HG03521 (cell line): ENCODE data around the gene TGFB2.

Source experiments
- ATAC-seq: cut with Tn5 transposase; IDR thresholded peaks from one replicate; pipeline ENCODE4 v1.9.1; 2021; ENCODE audit warnings: mild to moderate bottlenecking, moderate library complexity; ENCODE audit not compliant: unreplicated experiment

TGFB2 gene

DNA sequence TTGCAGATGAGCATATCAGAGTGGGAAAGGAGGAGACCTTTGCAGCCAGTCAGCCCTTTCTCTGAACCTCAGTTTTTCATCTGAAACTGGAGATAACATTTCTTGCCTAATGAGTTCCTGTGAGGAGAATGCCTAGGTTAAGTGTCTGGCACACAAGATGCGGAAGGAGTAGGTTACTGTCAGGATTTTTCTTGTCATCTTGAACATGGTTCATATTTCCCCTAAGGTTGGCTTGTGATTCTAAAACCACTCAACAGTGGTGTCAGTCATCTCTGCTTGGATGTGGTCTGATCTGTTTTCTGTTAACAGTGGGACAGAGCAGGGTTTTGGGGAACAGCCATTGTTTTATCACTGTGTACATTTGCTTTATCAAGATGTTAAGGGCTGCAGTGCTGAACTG lies 70.6 kb downstream of the TGFB2 start:
- no peak for ATAC-seq

DNA sequence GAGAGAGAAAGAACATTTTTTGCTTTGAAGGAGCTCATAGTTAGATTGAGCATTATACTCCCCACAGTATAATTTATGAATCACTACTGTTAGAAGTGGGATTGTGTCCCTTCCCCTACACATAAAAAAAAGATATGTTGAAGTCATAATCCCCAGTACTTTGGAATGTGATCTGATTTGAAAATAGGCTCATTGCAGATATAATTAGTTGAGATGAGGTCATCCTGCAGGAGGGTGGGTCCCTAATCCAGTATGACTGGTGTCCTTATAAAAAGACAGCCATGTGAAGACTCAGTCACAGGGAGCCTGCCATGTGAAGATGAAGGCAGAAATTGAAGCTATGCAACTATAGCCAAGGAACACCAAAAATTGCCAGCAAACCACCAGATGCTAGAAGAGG lies 76.4 kb downstream of the TGFB2 start:
- no peak for ATAC-seq

DNA sequence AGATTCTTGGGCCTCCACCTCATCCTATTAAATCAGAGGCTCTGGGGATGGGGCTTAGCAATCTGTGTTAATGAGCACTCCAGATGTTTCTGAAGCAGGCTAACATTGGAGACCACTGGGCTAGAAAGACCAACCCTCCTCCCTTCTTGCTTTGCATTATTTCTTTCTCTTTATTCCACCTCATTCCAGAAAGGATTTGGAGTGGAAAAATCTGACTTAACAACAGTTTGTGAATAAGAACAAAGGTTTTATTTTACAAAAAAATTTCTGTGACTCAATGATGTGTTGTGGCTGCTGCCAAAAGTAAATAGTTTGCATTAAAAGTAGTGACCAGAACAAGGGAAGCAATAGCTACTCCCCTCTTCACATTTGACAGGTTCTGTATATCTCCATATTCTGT lies 79.4 kb downstream of the TGFB2 start:
- no peak for ATAC-seq

DNA sequence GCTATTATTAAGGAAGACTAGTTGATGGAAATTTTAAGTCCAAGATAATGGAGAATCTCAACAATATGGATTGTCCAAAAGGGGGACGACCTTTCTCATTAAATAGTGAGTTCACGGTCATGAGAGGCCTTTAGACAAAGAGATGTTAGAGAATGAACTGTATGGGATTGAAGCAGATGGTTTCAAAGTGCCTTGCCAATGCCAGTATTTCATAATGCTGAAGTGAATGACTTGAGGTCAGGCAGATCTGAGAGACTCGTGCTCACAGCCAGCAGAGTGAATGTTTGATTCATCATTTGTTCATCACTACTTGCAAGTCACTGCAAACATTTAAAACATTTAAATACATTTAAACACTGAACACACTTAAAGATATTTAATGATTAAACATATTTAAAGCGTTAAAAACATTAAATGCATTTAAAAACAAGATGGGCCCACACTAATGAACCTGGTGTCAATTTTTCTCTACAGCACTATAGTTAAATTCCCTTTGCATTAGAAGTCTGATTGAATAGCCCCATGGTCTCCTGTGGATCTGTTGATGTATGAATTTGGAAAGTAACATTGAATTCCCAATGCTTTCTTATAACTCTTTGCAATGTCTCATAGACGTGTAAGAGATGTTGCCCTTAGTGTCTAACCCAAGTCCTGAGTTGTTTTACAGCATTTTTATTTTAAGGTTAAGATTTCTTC lies 80.7 kb downstream of the TGFB2 start:
- ATAC-seq = no peak

DNA sequence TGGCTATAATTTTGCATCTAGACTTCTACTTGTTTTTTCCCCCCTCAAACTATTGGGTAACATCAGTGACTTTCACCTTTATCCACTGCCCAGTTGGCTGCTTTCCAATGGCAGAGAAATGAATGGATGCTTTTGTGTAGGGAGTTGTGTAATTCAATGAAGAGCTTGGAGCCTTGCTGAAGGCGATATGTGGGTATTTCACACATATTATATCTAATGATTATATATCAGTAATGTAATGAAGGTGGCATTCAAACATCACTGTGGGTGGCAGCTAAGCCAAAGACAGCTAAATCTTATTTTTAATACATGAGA lies 81.2 kb downstream of the TGFB2 start:
- ATAC-seq = no peak

DNA sequence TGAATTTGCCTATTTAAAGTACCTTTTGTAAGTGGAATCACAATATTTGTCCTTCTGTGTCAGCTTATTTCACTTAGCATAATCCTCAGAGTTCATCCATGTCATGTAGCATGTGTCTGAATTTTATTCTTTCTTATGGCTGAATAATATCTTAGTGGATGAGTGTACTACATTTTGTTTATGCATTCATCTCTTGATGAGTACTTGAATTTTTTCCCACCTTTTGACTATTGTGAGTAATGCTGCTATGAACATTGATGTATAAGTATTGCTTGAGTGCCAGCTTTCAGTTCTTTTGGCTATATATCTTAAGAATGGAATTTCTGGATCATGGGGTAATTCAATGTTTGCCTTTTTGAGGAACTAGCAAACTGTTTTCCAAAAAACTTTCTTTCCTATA lies 84.2 kb downstream of the TGFB2 start:
- ATAC-seq = no peak

DNA sequence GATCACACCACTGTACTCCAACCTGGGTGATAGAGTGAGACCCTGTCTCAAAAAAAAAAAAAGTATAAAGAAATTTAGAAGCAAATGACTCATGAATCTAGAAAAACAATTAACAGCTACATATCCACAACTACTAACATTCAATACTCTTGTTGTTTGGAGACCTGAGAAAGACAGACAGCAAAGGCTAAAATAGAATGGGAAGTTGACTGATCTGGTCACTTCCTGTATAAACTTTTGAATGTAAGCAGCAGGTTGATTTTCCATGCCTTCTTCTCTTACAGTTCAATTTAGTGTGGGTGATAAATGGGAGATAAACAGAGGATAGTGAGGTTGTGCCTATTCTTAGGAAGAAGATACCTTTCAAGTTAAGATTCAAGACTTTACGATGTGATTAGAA lies 85.2 kb downstream of the TGFB2 start:
- no peak for ATAC-seq

DNA sequence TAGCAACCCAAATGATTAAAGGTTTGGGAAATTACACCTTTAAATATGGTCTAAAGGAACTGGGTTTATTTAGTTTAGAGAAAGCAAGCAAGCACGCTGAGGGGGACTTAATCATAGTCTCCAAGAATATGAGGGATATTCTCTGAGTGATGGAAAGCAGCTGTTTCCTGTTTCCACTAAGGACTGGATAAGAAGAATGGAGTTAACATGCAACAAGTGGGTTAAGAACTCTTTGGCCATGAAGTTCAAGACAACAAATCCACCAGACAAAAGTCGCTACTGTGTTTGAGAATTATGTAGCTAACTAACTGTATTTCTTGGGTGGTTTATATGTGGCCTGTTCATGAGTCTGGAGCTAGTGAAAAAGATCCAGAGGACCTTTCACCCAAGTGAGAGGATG lies 85.7 kb downstream of the TGFB2 start:
- ATAC-seq = no peak

DNA sequence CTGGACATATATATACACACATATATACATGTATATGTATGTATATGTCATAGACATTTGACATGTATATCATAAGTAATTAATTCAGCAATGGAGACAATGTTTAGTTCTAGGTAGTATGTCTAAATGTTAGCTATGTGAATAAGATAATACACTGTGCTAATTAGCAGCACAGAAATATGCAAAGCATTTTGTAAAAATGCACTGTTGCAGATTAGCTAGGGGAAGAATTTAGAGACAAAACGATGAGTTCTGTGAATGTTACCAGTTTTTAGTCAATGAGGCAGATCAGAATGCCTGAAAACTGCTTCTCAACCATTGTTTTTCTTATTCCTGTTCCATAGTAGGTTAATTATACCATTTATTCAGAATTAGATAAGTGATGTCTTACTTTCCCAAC lies 86.3 kb downstream of the TGFB2 start:
- ATAC-seq = no peak

DNA sequence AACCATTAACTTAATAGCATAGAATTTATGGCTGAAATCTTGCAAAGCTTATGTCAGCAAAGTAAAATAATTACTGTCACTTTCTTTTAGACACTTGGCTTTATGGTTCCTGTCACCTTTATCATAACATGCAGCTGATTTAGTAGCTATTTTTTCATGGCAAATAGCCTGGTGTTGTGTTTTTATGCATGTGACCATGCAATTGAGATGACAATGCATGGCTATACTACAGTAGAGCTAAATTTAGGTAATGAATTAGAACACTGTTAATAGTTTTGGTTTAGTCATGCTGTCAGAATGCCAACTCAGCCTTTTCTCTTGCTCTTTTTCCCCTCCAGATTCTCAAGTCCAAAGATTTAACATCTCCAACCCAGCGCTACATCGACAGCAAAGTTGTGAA lies 88.6 kb downstream of the TGFB2 start:
- no peak for ATAC-seq

DNA sequence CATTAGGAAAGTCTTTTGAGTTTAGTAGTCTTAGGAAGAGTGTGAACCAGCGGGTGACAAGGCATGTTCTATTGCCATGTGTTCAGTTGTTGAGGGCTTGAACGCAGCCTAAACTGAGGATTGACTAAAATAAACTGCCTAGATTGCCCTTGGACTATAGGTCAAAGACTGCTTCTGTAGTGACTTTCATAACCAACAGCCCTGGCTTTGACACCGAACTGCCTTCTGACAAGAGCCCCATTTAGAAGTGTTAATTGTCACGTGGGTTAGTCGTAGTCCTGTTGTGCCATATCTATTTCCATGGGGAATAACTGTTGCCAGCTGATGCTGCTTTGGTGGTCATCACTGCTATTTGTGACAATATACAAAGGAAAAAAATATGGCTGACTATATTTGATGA lies 90.4 kb downstream of the TGFB2 start:
- ATAC-seq = no peak

DNA sequence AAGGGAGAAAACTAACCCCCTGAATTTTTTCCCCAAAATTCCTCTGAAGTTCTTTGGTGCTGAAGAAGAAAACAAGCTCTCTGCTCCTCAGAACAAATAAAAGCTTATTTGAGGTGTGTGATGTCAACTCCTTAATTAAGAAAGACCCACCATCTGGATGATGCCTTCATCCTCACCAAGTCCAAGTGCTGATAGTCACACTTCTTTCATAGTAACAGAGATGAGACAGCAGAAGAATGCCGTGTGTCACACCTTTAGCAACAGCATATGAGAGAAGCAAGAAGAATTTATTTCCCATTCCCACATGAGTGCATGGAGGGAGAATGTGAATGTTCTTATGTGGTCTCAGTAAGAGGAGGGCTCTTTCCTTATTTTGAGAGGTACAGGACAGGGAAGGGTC lies 91.2 kb downstream of the TGFB2 start:
- ATAC-seq = no peak

DNA sequence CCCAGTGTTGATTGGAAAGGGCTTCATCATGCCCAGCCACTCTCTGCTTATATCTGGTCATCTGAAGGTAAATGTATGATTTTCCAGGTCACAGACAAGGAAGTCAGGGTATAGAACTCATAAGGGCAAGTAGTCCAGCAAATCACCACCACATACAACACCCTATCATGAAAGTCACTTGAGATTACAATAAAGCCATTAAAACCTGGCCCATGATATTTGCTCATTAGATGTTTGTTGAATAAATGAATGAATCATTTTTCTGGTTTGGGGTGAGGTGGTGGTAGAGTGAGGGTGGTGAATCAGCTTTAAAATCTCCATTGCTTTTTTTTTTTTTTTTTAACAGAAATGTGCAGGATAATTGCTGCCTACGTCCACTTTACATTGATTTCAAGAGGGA lies 91.9 kb downstream of the TGFB2 start:
- no peak for ATAC-seq

DNA sequence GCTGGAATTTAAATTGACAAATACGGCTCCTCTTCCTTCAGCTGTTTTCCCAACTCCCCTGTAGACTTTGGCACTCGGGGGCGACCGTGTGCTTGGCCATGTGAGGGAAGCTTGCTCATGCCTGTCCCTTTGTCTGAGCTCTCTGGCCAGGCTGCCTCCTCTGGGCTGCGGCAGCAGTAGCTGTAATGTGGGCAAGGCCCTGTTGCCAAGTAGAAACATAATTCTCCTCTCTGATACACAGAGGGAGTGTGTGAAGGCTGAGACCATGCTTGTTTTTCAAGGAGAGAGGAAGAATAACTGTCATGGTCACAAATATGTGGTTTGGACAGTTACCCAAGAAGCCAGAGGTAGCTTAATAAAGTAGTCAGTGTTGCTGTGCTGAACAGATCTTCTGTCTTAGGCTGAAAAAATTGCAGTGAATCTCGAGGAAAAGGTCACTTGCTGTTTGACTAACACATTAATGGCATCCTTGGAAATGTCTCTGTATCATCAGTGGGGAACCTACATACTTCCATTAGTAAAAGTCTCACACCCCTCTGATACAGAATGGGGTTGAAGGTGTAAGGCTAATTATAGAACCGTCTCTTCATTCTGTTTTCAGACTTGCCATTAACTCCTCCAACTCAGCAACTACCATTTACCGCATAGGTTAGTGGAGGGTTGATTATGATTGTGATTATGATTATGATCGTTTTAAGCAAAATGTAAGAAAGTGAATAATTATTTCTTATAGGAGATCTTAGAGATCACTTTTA lies 94.6 kb downstream of the TGFB2 start:
- no peak for ATAC-seq

DNA sequence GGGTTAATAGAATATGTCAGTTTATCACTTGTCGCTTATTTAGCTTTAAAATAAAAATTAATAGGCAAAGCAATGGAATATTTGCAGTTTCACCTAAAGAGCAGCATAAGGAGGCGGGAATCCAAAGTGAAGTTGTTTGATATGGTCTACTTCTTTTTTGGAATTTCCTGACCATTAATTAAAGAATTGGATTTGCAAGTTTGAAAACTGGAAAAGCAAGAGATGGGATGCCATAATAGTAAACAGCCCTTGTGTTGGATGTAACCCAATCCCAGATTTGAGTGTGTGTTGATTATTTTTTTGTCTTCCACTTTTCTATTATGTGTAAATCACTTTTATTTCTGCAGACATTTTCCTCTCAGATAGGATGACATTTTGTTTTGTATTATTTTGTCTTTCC lies 98.1 kb downstream of the TGFB2 start:
- ATAC-seq = no peak

DNA sequence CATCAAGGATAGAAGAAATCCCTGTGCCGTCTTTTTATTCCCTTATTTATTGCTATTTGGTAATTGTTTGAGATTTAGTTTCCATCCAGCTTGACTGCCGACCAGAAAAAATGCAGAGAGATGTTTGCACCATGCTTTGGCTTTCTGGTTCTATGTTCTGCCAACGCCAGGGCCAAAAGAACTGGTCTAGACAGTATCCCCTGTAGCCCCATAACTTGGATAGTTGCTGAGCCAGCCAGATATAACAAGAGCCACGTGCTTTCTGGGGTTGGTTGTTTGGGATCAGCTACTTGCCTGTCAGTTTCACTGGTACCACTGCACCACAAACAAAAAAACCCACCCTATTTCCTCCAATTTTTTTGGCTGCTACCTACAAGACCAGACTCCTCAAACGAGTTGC lies 99.0 kb downstream of the TGFB2 start:
- no peak for ATAC-seq

DNA sequence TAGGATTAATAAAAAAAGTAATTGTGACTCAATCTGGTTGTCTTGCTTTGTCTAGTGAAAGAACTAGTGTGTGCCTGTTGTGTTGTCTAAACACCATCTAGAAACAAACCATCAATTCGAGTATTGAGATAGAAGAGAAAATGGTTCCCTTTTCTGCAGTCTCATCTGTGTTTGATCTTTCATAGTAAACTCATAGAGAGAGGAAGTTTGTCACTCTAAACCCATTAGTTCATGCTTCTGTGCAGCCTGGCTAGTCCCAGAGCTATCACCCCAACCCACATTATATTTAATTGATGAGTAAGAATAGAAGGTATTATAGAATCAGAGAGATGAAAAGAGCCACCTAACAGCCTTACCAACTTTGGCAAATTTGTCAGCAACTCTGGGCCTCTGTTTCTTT lies 99.5 kb downstream of the TGFB2 start:
- no peak for ATAC-seq

DNA sequence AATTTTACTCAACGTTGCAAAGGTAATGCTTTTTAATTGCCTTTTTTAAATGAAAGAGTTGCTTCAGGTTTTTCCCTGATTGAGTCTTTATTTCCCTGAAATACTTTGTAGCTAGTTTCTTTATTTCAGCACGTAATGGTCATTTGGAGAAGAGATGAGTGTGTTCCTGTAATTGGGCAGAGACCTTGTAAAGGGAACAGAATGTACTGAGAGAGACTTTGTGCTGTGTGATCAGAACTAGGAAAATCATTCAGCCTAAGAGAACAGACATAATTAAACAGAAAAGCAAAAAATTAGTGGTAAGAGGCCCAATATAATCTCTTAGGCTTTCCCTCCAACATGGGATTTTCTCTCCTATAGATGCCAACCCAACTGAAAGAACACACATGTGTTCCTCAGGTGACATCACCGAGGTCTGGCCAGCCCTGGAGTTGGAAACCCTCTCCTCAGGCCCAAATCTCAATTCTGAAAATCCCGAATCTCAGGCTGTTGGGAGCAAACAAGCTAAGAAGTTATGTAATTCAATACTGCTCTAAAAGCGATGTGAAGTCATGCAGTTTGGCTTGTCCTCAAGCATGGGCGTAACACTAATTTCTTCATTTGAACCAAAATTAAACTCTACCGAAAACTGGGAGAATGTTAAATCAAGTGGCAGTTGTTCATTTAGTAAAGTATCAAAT lies 102.0 kb downstream of the TGFB2 start:
- no peak for ATAC-seq

DNA sequence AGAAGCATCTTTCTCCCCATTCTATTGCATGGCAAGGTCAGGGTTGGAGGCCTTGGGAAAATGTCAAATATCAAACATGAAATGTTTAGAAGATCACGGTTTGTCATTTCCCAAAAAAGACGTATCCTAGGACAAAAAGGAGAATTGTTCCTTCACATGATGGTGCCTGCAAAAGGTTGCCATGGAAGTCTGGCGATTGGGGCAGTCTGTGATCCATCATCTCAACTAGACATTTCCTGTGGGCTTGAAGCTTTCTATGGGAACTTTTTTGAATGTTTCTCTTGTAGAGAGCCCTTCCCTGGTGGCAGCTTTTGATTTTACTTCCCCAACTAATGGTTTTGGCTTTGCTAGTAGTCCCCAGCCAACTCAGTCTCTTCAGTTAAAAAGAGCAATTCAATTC lies 106.3 kb downstream of the TGFB2 start:
- ATAC-seq = no peak

DNA sequence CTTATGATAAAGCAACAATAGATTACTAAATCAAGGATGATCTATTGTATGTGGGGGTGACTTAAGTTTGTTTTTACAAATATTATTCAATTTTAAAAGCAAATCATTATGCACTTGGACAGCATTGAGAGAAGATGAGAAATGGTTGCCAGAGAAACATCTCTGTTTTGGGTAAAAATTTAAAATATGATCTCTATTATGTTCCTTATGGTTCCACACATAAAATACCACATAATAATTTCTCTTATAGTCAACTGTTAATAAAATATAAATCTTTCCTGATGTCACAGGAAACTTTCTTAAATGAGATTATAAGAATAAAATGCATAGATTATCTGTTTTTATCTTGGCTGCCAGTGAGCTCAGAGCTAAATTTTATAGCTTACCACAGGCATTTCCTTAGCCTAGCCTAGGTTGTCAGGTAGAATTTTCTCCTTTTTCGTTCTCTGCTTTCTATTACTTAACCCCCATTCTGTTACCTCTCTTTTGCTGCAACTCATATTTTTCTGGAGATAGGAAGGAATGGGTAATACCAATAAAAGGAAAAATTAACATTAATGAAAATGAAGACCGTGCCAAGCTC lies 109.7 kb downstream of the TGFB2 start:
- ATAC-seq = no peak

DNA sequence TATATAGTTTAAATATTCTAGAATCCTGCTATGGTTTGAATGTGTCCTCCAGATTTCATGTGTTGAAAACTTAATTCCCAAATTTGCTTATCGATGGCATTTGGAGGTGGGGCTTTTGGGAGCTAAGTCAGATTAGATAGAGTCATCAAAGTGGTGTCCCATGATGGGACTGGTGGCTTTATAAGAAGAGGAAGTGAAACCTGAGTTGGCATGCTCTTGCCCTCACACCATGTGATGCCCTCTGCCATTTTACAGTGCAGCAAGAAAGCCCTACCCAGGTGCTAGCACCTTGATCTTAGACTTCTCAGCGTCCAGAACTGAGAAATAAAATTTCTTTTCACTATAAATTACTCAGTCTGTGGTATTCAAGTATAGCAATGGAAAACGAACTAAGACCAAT lies 111.3 kb downstream of the TGFB2 start:
- no peak for ATAC-seq

DNA sequence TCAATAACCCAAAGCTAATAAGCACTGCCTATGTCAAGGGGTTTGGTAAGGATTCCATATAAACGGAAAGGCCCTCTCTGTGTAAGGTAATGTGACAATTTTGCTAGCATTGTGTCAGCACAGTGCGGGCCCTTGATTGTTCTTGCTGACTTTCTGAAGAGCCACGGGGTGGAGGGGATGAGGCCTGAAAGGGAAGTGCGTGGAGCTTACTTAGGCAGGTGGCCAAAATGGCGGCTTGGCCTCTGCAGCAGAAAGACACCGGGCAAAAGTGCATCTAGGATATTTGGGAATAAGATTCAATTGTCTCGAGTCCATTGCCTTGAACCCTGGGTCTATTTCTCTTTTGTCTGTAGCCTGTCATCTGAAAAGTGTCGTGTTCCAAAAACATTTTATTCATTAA lies 114.3 kb downstream of the TGFB2 start:
- no peak for ATAC-seq
